HG02870 (cell line): ENCODE results near the gene FGFRL1.

ENCODE experiments used
- ATAC-seq: cut with Tn5 transposase; IDR thresholded peaks from one replicate; pipeline ENCODE4 v1.9.1; 2021; ENCODE audit warnings: mild to moderate bottlenecking, moderate library complexity; ENCODE audit not compliant: unreplicated experiment

Gene FGFRL1

DNA sequence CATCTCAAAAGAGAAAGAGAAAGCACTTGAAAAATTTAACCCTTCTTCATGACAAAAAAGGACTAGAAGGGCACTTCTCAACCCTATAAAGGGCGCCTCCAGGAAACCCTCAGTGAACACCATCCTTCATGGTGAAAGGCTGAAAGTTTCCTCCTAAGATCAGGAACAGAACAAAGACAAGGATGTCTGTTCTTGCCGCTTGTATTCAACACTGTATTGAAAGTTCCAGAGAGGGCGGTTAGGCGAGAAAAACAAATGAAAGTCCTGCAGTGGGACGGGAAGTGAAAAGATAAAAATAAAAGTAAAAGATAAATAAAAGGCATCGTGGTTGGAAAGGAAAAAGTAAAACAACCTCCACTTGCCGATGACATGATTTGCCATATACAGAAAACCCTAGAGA, 51.0 kb downstream of the FGFRL1 start:
- ATAC-seq, result no peak

DNA sequence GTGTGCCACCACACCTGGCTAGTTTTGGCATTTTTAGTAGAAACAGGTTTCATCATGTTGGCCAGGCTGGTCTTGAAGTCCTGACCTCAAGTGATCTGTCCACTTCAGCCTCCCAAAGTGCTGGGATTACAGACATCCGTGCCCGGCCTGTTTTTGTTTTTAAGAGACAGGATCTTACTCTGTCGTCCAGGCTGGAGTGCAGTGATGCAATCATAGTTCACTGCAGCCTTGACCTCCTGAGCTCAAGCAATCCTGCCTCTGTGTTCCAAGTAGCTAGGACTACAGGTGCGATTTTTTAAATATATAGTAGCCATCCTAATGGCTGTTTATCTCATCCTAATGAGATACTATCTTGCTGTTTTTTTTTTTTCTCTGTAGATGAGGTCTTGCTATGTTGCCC, 54.3 kb downstream of the FGFRL1 start:
- ATAC-seq, result no peak

DNA sequence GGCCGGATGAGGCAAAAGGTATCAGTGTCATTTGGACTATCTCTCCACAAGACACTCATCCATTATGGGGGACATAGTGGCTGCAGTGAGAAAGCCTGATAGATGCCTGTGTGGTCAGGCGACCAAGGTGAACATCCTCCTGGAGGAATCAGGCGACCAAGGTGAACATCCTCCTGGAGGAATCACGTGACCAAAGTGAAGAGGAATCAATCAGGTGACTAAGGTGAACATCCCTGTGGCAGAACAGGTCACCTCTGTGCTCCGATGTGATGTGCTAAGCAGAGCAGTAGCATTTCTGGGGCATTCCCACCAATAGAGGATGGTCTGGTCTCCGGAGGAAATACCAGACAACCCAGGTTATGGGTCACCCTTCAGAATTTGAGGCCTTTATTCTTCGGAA, 58.0 kb downstream of the FGFRL1 start:
- ATAC-seq, result no peak

DNA sequence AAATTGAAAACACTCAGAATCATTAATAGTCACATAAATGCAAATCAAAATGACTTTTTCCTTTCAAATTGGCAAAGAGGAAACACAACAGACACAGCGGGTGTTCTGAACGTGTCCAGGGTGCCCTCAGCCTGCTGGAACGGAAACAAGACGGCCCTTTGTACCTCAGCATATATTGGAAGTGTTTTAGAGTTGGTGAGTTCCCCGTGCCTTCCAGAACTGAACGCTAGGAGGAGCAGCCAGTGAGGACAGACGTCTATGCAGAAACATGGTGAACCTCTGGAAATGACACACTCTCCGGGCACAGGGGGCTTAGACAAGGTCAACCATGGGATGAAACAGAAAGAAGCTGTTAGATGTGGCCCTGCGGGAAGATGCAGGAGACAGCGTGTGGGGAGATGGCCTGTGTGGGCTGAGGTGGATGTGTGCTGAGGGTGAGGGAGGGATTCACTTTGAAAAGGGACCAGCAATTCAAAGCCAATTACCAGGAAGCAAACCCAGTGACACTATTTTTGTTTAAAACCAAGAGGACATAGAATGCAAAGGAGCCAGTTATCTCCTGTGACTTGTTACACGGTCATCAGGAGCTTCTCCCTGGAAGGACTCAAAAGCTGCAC, 61.5 kb downstream of the FGFRL1 start:
- no peak for ATAC-seq

DNA sequence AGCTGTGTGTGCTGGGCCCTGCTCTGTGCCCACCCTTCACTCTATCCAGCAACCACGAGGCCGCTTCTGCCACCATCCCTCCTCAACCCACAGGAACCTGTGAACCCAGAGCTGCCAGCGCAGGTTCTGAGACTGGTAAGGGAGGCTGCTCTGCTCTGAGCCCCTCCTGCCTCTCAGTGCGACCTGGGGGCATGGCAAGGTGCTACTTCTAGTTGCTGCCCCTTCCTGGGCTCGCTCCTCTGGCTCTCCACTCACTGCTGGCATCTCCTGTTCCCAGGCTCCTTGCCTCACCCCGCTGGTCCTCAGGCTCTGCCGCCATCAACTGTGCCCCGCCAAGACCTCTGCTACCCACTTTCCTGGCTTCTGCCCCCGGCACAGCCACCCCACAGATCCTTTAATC, 62.7 kb downstream of the FGFRL1 start:
- ATAC-seq, result no peak

DNA sequence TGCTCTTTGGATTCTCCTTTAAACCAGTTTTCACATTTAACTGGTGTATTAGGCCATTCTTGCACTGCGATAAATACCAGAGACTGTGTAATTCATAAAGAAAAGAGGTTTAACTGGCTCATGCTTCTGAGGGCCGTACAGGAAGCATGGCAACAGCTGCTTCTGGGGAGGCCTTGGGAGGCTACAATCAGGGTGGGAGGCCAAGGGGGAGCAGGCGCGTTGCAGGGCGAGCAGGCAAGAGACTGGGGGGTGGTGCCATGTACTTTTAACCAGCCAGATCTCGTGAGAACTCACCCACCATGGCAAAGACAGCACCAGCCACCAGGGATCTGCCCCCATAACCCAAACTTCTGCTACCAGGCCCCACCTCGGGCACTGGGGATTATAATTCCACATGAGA, 63.8 kb downstream of the FGFRL1 start:
- ATAC-seq, result no peak

DNA sequence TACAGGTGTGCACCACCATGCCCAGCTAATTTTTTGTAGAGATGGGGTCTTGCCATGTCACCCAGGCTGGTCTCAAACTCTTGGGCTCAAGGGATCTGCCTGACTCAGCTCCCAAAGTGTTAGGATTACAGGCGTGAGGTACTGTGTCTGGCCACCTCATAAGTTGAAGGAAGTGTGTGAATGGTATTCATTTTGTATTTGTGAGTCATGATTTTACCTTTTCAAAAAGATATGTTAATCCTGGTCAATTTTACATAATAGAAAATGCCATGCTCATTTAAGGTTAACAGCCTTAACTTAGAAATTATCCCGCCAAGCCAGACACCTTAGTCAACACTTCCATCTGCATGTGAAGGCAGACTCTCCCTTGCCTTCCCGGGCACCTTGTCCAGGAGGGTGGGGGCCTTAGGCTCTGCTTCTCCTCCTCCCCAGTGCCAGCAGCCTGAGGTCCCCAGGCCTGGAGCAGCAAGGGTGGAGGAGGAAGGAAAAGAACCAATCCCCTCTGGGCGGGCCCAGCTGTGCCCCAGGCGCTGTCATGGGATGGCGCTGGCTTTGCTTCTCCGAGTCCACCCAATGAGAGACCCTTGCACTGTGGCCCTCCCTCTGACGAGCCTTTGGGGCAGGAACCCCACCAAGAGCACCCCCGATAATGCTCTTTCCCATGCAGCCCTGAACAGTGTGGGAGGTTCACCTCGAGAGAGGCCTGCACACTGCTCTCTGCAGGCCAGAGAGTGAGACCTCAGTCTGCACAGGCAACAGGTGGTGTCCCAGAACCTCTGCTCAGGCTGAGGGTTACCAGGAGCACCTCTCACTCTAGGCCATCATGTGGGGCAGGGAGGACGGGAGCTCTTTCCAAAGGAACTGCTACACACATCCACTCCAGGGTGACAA, 64.6 kb downstream of the FGFRL1 start:
- no peak for ATAC-seq
